ENCODE data around the gene S1PR4. TPM values are rescaled to one million over a fixed set of nuclear protein-coding genes. Genes with fewer than 3 reads are reported as not detected.

Gene S1PR4
- total RNA-seq, 1 experiment from 2014 or later, result not detected

DNA sequence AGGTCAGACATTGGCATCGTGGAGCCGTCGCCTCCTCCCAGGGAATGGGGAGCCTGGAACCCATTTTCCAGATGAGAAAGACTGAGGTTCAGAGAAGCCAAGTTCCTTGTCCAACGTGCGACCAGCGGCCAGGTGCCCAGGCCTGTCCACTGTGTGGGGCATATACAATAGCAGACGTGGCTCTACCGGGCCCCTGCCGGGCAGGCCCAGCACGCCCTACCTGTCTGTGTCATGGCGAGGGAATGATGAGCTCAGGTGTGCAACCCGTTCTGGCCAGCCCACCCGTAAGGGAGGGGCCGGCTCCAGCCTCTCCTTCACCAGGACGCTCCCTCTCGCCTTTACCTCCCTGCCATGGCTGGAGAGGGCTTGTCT, 41.9 kb upstream of the S1PR4 start:
- no peaks in the 10 kb centered on the region for H3K9me3 Mint-ChIP-seq (ENCODE audit: unreplicated experiment)
- Histone ChIP-seq H3K27me3 (replicated peaks; ENCODE audit: control insufficient read depth, insufficient read depth, low read length) (no peaks in the 10 kb centered on the region), H3K36me3 (ENCODE audit: control insufficient read depth, insufficient read depth, low read length) (no peaks in the 10 kb centered on the region), H3K4me3 (ENCODE audit: low read depth, low read length) (no peak overlapping the region), H3K9me3 (no peaks in the 10 kb centered on the region), H3K4me1 (no peaks in the 10 kb centered on the region)
- TF ChIP-seq, protein P1, sequence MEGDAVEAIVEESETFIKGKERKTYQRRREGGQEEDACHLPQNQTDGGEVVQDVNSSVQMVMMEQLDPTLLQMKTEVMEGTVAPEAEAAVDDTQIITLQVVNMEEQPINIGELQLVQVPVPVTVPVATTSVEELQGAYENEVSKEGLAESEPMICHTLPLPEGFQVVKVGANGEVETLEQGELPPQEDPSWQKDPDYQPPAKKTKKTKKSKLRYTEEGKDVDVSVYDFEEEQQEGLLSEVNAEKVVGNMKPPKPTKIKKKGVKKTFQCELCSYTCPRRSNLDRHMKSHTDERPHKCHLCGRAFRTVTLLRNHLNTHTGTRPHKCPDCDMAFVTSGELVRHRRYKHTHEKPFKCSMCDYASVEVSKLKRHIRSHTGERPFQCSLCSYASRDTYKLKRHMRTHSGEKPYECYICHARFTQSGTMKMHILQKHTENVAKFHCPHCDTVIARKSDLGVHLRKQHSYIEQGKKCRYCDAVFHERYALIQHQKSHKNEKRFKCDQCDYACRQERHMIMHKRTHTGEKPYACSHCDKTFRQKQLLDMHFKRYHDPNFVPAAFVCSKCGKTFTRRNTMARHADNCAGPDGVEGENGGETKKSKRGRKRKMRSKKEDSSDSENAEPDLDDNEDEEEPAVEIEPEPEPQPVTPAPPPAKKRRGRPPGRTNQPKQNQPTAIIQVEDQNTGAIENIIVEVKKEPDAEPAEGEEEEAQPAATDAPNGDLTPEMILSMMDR (IDR thresholded peaks at IDR 0.05; ENCODE audit: insufficient read depth in 1 of 2, low read depth in 1 of 2, low read length in 1 of 2, severe bottlenecking in 1 of 2, unreplicated experiment in 1 of 2), result no peak
- no peak overlapping the region for H3K4me3 Mint-ChIP-seq (ENCODE audit: unreplicated experiment)
- ChIA-PET POLR2A (no interaction called here), CTCF (no interaction called here)
- BruUV-seq (replicated peaks), result no TSS peak
- no peaks in the 10 kb centered on the region for H3K27me3 Mint-ChIP-seq (ENCODE audit: insufficient read depth, unreplicated experiment)
- no peak for DNase-seq
- no peaks in the 10 kb centered on the region for H3K4me1 Mint-ChIP-seq (ENCODE audit: low read depth, unreplicated experiment)
- H3K36me3 Mint-ChIP-seq (ENCODE audit: insufficient read depth, unreplicated experiment), result no peaks in the 10 kb centered on the region
- intact Hi-C loops (cut with micrococcal nuclease; ENCODE audit: unreplicated experiment), result no loop called here
- H3K27ac Mint-ChIP-seq (ENCODE audit: unreplicated experiment), result no peak overlapping the region

DNA sequence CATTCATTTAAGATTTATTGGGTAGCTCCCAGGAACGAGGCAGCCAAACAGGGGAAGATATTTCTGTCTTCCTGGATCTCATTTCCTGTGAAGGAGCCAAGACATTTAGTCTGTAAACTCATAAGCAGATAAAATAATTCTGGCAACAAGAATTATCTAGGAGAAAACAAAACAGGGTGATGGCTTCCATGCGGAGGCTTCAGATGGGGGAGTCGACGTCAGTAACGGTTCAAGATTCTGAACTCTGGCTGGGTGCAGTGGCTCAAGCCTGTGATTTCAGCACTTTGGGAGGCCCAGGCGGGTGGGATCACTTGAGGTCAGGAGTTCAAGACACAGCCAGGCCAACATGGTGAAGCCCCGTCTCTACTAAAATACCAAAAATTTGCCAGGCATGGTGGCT, 41.5 kb upstream of the S1PR4 start:
- DNase-seq, result no peak
- Histone ChIP-seq H3K27me3 (replicated peaks; ENCODE audit: control insufficient read depth, insufficient read depth, low read length) (no peaks in the 10 kb centered on the region), H3K36me3 (ENCODE audit: control insufficient read depth, insufficient read depth, low read length) (no peaks in the 10 kb centered on the region), H3K9me3 (no peaks in the 10 kb centered on the region), H3K4me3 (ENCODE audit: low read depth, low read length) (no peak overlapping the region), H3K4me1 (no peaks in the 10 kb centered on the region)
- CTCF ChIA-PET, result no interaction called here
- Mint-ChIP-seq H3K36me3 (ENCODE audit: insufficient read depth, unreplicated experiment) (no peaks in the 10 kb centered on the region), H3K27ac (ENCODE audit: unreplicated experiment) (no peak overlapping the region), H3K27me3 (ENCODE audit: insufficient read depth, unreplicated experiment) (no peaks in the 10 kb centered on the region), H3K4me3 (ENCODE audit: unreplicated experiment) (no peak overlapping the region), H3K9me3 (ENCODE audit: unreplicated experiment) (no peaks in the 10 kb centered on the region), H3K4me1 (ENCODE audit: low read depth, unreplicated experiment) (no peaks in the 10 kb centered on the region)
- POLR2A ChIA-PET, result no interaction called here
- BruUV-seq (replicated peaks), result no TSS peak
- TF ChIP-seq, protein P1 (IDR thresholded peaks at IDR 0.05; ENCODE audit: insufficient read depth in 1 of 2, low read depth in 1 of 2, low read length in 1 of 2, severe bottlenecking in 1 of 2, unreplicated experiment in 1 of 2), result no peak
- intact Hi-C loops (cut with micrococcal nuclease; ENCODE audit: unreplicated experiment), result no loop called here

DNA sequence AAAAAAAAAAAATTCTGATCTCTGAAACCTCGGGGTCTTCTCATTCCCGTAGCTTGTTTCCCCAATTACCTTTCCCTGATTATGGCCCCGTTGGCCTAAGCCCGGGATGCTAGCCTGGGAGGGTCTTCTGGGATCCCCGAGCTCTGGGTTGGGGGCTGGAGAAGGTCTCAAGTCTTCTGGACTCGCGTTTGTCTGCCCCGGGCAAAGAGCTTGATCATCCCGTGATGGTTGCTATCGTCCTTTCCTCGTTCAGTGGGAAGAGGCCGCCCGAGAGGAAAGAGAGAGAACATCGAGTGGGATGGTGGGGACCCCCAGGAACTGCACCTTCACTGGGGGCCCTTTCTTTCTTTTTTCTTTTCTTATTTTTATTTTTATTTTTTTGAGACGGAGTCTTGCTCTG, 40.3 kb upstream of the S1PR4 start:
- no TSS peak for BruUV-seq (replicated peaks)
- no peaks in the 10 kb centered on the region for H3K36me3 ChIP-seq (ENCODE audit: control insufficient read depth, insufficient read depth, low read length)
- DNase-seq, result no peak
- Mint-ChIP-seq H3K4me1 (ENCODE audit: low read depth, unreplicated experiment) (no peaks in the 10 kb centered on the region), H3K9me3 (ENCODE audit: unreplicated experiment) (no peaks in the 10 kb centered on the region), H3K27ac (ENCODE audit: unreplicated experiment) (no peak overlapping the region), H3K4me3 (ENCODE audit: unreplicated experiment) (no peak overlapping the region), H3K36me3 (ENCODE audit: insufficient read depth, unreplicated experiment) (no peaks in the 10 kb centered on the region), H3K27me3 (ENCODE audit: insufficient read depth, unreplicated experiment) (no peaks in the 10 kb centered on the region)
- POLR2A ChIA-PET, result no interaction called here
- no peaks in the 10 kb centered on the region for H3K9me3 ChIP-seq
- CTCF ChIA-PET, result interaction anchor here (1.3 kb wide), 1 partner anchor 9 kb away, joined by 3 read pairs; no protein-coding TSS in a partner anchor
- TF ChIP-seq, protein P1 (IDR thresholded peaks at IDR 0.05; ENCODE audit: insufficient read depth in 1 of 2, low read depth in 1 of 2, low read length in 1 of 2, severe bottlenecking in 1 of 2, unreplicated experiment in 1 of 2), result no peak
- no peaks in the 10 kb centered on the region for H3K27me3 ChIP-seq (replicated peaks; ENCODE audit: control insufficient read depth, insufficient read depth, low read length)
- intact Hi-C loops (cut with micrococcal nuclease; ENCODE audit: unreplicated experiment), result no loop called here
- H3K4me3 ChIP-seq (ENCODE audit: low read depth, low read length), result no peak overlapping the region
- H3K4me1 ChIP-seq, result no peaks in the 10 kb centered on the region
